Measurements from ENCODE around the gene DAZAP2. TPM values are rescaled to one million over a fixed set of nuclear protein-coding genes. Genes with fewer than 3 reads are reported as not detected.
"Not testable (repeated sequence)": the region's sequence is repeated elsewhere in the genome, so short reads cannot be mapped to it uniquely, and the experiment has no call there.

Gene DAZAP2
- total RNA-seq, 1 experiment from 2014 or later, result 57.4 TPM

GRCh38 chr12:51270951-51271518 is 32.4 kb downstream of the DAZAP2 start:
- Histone ChIP-seq H3K9me3 (ENCODE audit: low read length) (no peaks in the 10 kb centered on the region), H3K27ac (ENCODE audit: low read length) (peak overlapping the region; percentile 97), H3F3A (ENCODE audit: low read length, unreplicated experiment) (peaks cover 6% of the 10 kb centered on the region), H3K9me2 (replicated peaks; ENCODE audit: low read length) (no peaks in the 10 kb centered on the region), H3K36me3 (ENCODE audit: low read depth, low read length) (0 out of 2 replicates have a peak, but pooled peaks cover 3% of the 10 kb centered on the region), H3K9ac (ENCODE audit: low read length) (peak overlapping the region; percentile 96), H3K79me2 (ENCODE audit: low read length) (peaks cover 40% of the 10 kb centered on the region), H3K4me1 (ENCODE audit: insufficient read depth, low read length) (peaks cover 42% of the 10 kb centered on the region), H4K20me1 (ENCODE audit: low read length) (no peaks in the 10 kb centered on the region), H3K4me2 (ENCODE audit: low read length) (peak overlapping the region; percentile 94), H3K27me3 (ENCODE audit: low read length) (no peaks in the 10 kb centered on the region), H2AFZ (ENCODE audit: low read length) (peak overlapping the region; percentile 49), H3K4me3 (ENCODE audit: low read length) (peak overlapping the region; percentile 68)
- ChIA-PET CTCF (interaction anchor here (0.6 to 2.7 kb wide), 3 partner anchors 37 to 188 kb away, joined by 6 to 54 read pairs (median 8); no protein-coding TSS in a partner anchor), POLR2A (ENCODE audit: unreplicated experiment) (interaction anchor here (0.5 to 1.6 kb wide), 5 partner anchors 37 to 550 kb away, joined by 3 to 11 read pairs (median 4); no protein-coding TSS in a partner anchor)
- TF ChIP-seq EZH2phosphoT487 (IDR thresholded peaks at IDR 0.05; ENCODE audit: borderline replicate concordance, low read length) (no peak), CTCF (conservative IDR thresholded peaks at IDR 0.05; ENCODE audit: low read depth, low read length) (no peak), EZH2 (IDR thresholded peaks at IDR 0.05; ENCODE audit: low read length, unreplicated experiment) (no peak)
- BruUV-seq (replicated peaks), result no TSS peak
- ATAC-seq (peak; percentile 70), DNase-seq (peak; percentile 95)
- intact Hi-C loops (cut with micrococcal nuclease), result loop anchor here (1.0 kb wide), 1 partner anchor 37 kb away; no protein-coding TSS in a partner anchor

DNA sequence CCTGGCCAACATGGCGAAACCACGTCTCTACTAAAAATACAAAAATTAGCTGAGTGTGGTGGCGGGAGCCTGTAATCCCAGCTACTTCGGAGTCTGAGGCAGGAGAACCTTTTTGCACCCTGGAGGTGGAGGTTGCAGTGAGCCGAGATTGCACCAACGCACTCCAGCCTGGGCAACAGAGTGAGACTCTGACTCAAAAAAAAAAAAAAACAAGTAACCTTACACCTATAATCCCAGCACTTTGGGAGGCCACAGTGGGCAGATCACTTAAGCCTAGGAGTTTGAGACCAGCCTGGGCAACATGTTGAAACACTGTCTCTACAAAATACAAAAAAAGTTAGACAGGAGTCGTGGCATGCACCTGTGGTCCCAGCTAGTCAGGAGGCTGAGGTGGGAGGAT is 34.2 kb downstream of the DAZAP2 start:
- H3K9ac ChIP-seq (ENCODE audit: low read length); CTCF ChIA-PET; H3K9me3 ChIP-seq (ENCODE audit: low read length); H3K4me3 ChIP-seq (ENCODE audit: low read length); H3F3A ChIP-seq (ENCODE audit: low read length, unreplicated experiment); H3K27me3 ChIP-seq (ENCODE audit: low read length); BruUV-seq (replicated peaks); H2AFZ ChIP-seq (ENCODE audit: low read length); H3K27ac ChIP-seq (ENCODE audit: low read length); H3K9me2 ChIP-seq (replicated peaks; ENCODE audit: low read length); H3K4me2 ChIP-seq (ENCODE audit: low read length); H4K20me1 ChIP-seq (ENCODE audit: low read length); intact Hi-C loops (cut with micrococcal nuclease); ATAC-seq; DNase-seq; H3K36me3 ChIP-seq (ENCODE audit: low read depth, low read length); POLR2A ChIA-PET (ENCODE audit: unreplicated experiment): not testable (repeated sequence)
- Histone ChIP-seq H3K4me1 (ENCODE audit: insufficient read depth, low read length) (peaks cover 29% of the 10 kb centered on the region), H3K79me2 (ENCODE audit: low read length) (peaks cover 23% of the 10 kb centered on the region)

GRCh38 chr12:51275088-51275487 is 36.5 kb downstream of the DAZAP2 start:
- POLR2A ChIA-PET (ENCODE audit: unreplicated experiment), result interaction anchor here (0.6 kb wide), 2 partner anchors 11 to 63 kb away, joined by 3 to 5 read pairs; no protein-coding TSS in a partner anchor

More at GRCh38 chr12:51275088-51275487, 36.5 kb downstream of the DAZAP2 start:
- no peaks in the 10 kb centered on the region for H4K20me1 ChIP-seq (ENCODE audit: low read length)
- H3K79me2 ChIP-seq (ENCODE audit: low read length), result 0 out of 2 replicates have a peak, but pooled peaks cover 4% of the 10 kb centered on the region
- H3K27me3 ChIP-seq (ENCODE audit: low read length), result no peaks in the 10 kb centered on the region
- no TSS peak for BruUV-seq (replicated peaks)
- no peak overlapping the region for H3K9ac ChIP-seq (ENCODE audit: low read length)
- H3K27ac ChIP-seq (ENCODE audit: low read length), result no peak overlapping the region
- H3K9me2 ChIP-seq (replicated peaks; ENCODE audit: low read length), result no peaks in the 10 kb centered on the region
- peaks cover 6% of the 10 kb centered on the region for H3F3A ChIP-seq (ENCODE audit: low read length, unreplicated experiment)
- no peaks in the 10 kb centered on the region for H3K36me3 ChIP-seq (ENCODE audit: low read depth, low read length)
- no peak overlapping the region for H3K4me2 ChIP-seq (ENCODE audit: low read length)
- no peaks in the 10 kb centered on the region for H3K9me3 ChIP-seq (ENCODE audit: low read length)
- DNase-seq (peak; percentile 11), ATAC-seq (no peak)
- CTCF ChIA-PET, result interaction anchor here (0.9 kb wide), 1 partner anchor 66 kb away, joined by 3 read pairs; no protein-coding TSS in a partner anchor
- TF ChIP-seq CTCF (conservative IDR thresholded peaks at IDR 0.05; ENCODE audit: low read depth, low read length), result no peak
- no peak for TF ChIP-seq EZH2phosphoT487 (IDR thresholded peaks at IDR 0.05; ENCODE audit: borderline replicate concordance, low read length)
- no peak for TF ChIP-seq EZH2 (IDR thresholded peaks at IDR 0.05; ENCODE audit: low read length, unreplicated experiment)
- H3K4me3 ChIP-seq (ENCODE audit: low read length), result no peak overlapping the region
- H3K4me1 ChIP-seq (ENCODE audit: insufficient read depth, low read length), result peaks cover 18% of the 10 kb centered on the region
- intact Hi-C loops (cut with micrococcal nuclease), result no loop called here
- H2AFZ ChIP-seq (ENCODE audit: low read length), result no peak overlapping the region

All from PC-3 (cell line).